Brain pericyte (primary cell): ENCODE results near the gene TMEM243.
A peak's percentile ranks its signal among the peaks of the same experiment; 100 is the strongest.

Experiments used
- DNase-seq: peaks from one replicate; pipeline ENCODE4 v3.0.0-alpha.2; 2012; ENCODE audit warnings: low read depth, low spot score

Gene TMEM243

DNA sequence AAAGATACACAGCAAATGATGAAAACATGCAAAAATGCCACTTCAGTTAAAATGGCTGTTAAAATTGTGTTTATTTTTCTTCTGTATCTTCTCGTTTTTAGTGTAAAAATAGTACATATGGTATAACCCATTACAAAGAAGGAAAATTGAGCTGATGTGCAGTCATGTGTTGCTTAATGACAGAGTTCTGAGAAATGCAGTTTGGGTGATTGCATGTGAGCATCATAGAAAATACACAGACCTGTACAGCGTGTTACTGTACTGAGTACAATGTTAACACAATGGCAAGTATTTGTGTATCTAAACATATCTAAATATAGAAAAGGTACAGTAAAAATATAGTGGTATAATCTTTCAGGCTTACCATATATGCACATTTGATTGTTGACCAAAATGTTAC lies 60.0 kb downstream of the TMEM243 start:
- DNase-seq, result no peak

DNA sequence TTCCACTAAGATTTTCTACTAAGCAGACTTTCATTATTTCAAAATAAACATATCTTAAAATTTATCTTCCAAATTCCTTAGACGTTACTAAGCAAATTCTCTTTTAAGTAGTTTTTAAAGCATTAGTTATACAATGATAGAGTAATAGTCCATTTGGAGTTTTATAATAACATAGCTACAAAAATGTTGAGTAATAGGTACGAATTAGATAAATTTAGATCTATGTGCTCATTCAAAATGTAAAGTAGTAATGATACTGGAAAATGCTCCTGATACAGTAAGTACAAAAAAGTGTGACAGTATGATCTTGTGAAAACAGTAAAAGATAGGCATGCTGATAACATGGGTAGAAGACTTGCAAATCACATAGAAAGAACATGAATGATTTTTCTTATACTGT lies 62.8 kb downstream of the TMEM243 start:
- DNase-seq, result no peak

DNA sequence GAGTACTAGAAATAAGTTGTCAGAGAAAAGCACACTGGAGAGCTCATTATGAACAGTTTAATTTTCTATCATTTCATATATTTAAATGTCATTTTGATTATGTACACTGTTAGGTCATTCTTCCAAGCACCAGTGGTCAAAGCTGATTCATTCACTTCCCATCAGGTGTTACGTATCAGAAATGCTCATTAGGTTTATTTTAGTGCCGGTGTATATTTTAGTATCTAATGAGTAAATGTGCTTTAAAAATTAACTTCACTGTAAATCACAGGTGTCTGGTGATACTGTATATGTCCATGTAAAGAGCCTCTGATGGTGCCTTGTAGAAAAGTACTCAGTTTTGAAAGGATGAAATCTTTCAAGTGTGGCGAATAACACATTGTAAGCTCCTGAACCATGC lies 63.7 kb downstream of the TMEM243 start:
- DNase-seq, result no peak

DNA sequence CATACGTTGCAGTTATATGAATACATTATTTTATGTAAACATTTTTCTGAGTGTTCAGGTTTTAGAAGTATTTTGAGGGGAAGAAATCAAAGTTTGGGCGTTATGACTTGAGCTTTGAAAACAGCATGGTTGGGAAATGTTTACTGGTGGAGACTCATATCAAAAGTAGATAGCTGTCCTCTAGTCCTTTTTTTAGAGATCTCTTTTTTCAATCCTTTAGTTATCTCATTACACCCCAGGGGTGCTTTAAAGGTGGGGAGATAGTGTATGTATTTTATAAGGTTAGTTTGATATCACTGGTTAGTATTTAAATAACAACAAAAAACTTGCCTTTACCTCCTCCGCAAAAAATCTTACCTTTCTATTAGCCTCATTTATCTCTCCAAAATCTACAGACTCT lies 65.0 kb downstream of the TMEM243 start:
- no peak for DNase-seq

DNA sequence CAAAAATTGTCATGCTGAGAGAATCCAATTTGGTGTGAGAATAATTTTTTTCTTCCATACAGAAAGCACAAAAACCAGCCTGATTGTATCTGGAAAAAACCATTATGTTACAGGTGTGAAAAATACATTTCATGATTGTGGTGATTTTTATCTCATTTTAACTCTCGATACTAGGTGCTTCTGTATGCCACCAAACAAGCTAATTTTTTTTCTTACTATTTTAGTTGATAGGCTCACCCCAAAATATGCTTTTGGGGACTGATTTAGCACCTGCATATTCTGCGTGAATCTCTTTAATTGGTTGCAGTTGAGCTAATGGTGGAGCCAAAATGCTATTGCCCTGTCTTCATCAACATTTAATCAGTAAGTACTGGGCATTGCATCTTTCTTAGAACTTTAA lies 65.4 kb downstream of the TMEM243 start:
- DNase-seq, result no peak

DNA sequence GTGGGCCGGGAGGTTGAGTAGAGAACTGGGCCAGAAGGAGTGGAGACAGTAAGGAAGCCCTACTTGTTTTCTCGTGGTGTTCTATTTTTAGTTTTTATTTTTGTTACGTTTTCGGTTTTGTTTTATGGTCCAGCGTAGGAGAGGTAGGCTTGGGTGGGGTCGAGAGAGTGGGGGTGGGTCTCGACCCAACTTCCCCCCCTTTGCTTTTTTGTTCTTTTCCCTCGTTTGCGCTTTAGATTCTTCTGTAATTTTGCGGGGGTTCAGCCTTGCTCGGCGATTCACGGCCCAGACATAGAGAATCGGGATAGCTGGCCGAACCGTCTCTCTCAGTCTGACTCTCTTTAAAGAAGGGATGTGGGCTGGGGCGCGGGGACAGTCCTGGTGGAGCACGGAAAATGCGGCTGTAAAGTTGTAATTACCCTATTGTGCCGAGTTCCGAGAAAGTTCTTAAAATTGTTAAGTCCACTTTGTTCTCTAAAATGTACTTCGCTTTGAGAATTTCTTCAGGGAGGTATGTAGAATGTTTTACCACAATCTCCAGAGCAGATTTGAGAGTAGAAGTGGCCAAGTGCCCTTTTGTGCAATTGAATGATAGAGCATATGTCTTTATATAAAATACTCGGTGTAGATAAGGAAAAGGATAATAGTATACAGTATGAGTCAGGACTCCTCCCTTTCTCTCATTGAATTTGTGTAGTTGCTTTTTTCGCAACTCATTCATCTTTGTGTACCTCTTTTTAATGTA lies 66.5 kb downstream of the TMEM243 start:
- DNase-seq, result no peak

DNA sequence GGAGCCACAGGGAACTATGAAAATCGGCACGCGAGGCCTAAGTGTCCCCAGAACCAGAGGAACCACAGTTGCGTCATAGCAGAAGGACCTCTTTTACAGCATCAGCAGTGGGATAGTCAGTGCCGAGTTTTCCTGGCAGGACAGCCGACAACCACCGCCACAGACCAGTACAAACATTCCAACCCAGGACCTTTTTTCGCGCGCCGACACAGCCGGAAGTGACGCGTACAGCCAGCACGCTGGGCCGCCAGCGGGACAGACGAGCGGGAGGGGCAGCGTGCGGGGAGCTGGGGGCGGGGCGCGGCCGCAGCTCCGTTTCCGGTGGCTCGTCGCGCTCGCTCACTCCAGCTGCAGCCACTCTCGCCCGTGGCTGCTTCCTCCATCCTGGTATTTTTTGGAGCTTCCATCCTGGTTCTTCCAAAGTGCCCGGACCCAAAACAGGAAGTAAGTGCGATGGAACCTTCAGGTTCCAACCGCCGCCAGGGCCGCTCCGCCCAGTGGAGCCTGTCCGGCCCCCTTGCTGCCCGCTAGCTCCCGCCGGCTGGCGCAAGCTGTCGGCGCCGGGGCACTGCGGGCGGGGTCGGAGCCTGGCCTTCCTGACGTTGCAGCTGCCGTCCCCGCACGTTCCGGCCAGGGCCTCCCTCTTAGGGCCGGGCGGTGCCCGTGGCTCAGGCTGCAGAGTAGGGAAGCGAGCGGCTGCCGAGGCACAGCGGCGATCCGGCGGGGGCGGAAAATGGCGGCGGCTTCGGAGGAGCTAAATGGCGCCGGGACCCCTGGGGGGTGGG lies 67.2 kb downstream of the TMEM243 start, which contains the start of gene DMTF1:
DMTF1 (plus strand) TSS at position 342 of the 785 bp plus-strand sequence. CDS start 12,489 bp downstream, outside the sequence.
- DNase-seq, result peak; percentile 91

DNA sequence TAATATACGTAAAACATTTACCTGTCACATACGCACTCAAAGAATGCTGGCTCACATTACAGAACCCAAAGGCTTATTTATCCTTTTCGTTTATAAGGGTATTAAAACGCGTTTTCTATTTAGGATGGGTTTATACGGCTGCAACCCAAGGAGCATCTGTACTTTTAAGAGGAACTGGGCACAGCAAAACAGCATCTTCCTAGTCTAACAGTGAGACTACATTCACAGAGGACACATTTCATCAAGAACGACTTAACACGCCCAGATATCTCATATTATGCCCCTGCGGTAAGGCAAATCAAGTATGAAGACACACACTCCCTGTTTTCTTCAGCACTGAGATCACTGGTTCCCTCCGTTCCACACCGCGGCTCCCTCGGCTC lies 67.8 kb downstream of the TMEM243 start:
- peak; percentile 15 for DNase-seq

DNA sequence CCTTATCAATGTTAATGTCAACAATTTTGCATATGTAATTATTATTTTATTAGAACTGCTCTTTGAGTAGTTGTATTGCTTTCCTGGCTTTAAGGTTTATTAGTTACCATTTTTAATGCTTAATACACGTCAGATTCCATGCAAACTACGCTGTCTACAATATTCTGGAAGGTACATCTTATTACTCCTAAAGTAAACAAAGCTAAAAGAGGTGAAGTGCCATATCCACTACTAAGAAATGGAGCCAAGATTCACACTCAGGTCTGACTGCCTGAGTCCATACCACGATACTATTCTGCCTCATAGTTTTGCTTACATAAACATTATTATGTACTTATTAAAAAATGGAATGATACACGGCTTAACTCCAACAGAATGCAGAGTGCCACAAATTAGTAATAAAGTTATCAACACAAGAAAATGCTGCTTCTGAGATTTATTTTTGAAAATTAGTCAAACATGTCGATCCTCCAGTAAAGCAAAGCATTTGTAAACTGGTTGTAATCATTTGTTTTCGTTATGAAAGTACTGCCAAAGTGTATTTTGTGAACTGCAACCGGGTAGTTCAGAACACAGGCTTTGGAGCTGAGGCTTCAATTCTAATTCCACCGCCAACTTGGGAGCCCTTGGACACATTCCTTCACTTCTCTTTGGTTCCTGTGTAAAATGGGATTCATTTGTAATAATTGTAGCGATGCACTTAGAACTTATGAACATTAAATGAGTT lies 68.4 kb downstream of the TMEM243 start:
- DNase-seq, result no peak

DNA sequence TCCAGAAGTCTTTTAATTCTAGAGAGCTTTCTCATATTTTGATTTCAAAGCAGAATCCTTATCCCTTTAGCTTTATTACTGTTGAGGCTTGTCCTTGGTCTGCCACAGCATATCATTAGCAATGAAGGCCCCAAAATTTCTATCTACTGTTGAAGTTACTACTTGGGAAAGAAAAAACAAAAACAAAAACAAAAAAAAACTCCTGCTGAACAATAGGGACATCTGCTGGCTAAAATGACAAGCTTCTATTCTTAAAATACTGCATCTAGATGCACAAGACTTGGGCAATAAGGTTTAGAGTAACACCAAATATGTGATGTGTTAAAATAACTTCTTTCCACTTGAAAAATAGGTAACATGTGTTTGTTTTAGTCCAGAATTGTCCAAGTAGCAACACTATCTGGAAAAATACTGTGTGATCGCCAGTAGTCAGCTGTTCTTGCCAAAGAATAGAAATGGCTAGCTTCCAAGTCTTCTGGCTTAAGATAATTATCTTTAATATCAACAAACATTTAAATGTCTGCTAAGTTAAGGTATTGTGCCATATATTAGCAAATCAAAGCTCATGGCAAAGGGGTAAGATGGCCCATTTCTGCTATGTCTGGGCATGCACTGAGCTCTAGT lies 71.1 kb downstream of the TMEM243 start:
- no peak for DNase-seq

DNA sequence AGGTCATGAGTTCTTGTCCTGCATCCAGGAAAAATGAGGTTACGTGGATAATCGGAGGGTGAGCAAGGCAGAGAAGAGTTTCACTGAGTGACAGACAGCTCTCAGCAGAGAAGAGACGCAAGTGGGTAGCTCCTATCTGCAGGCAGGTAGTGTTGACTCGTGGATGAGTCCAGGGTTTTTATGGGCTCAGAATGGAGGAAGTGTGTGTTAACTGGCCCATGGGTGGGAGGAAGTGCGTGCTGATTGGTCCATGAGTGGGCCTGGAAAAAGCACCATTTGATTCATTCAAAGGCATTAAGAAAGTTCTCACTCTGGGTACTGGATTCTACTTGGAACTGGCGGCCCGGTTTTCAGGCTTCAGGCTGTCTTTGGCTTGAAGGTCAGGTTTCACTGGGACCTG lies 72.0 kb downstream of the TMEM243 start:
- no peak for DNase-seq

DNA sequence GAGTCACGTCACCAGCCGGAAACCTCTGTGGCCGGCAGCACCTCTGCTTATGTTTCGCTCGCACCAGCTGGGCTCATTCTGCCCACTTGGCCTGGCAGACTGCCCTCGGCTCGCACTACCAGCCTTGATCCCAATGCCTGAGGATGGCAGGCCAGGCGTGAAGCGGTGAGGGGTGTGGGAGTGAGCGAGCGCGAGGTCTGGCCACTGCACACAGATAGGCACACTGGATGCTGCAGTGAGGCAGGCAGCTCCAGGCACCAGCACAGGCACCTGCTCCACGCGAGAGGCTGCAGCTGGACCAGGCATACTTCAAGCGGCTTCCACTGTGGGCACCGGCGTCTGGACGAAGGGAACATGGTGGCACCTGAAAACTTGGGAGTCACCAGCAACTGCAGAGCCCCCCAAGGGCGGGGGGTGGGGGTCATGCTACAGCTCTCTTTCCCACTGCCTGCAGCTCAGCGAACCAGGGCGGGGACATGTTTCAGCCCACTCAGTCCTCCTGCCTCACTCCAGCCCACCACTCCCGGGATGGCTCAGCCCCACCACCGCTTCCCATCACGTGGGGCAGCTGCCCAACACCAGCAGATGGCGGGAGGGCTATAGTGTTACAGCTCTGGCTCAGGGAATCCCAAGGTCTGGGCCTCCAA lies 72.7 kb downstream of the TMEM243 start:
- no peak for DNase-seq
